A172 (cell line): Measurements from ENCODE around the gene TAF13. TPM values are rescaled to one million over a fixed set of nuclear protein-coding genes. Genes with fewer than 3 reads are reported as not detected.

Source experiments
- DNase-seq: peaks from one replicate; pipeline ENCODE4 v3.0.0-alpha.2; 2015; ENCODE audit warnings: low spot score
- total RNA-seq: library from RNA; depleted of rRNA; stranded (reverse); fragments of >200 nt; shearing (Covaris generic); gene quantifications from 2 replicates; pipeline ENCODE4 v1.2.3, GENCODE V29; 2014; rRNA removed

Gene TAF13
- total RNA-seq, result 66.7 and 78.1 TPM in 2 replicates

GRCh38 chr1:109075531-109076490 is at the start of gene TAF13:
TAF13 (minus strand) TSS chr1:109076003; CDS start chr1:109075947, 56 bp downstream.
- DNase-seq, result peak; percentile 88

GRCh38 chr1:109120356-109120755 is 44.6 kb upstream of the TAF13 start:
- no peak for DNase-seq

- no peak for DNase-seq
Measured at GRCh38 chr1:109118089-109118488, 42.3 kb upstream of the TAF13 start.

GRCh38 chr1:109116286-109116685 is 40.5 kb upstream of the TAF13 start:
- DNase-seq, result no peak

GRCh38 chr1:109115685-109116084 is 39.9 kb upstream of the TAF13 start:
- DNase-seq, result no peak

GRCh38 chr1:109114342-109114674 is 38.5 kb upstream of the TAF13 start:
- no peak for DNase-seq

- no peak for DNase-seq
Measured at GRCh38 chr1:109113590-109114341, 38.0 kb upstream of the TAF13 start, which contains the start of gene ELAPOR1. ELAPOR1 (plus strand) TSS chr1:109114115; CDS start chr1:109114184, 69 bp downstream.

- DNase-seq, result peak; percentile 65
Measured at GRCh38 chr1:109112652-109113285, 37.0 kb upstream of the TAF13 start.

- peak; percentile 13 for DNase-seq
Measured at GRCh38 chr1:109112056-109112651, 36.4 kb upstream of the TAF13 start.

GRCh38 chr1:109111386-109112055 is 35.7 kb upstream of the TAF13 start:
- DNase-seq, result no peak

- no peak for DNase-seq
Measured at GRCh38 chr1:109109906-109110305, 34.1 kb upstream of the TAF13 start.

- DNase-seq, result no peak
Measured at GRCh38 chr1:109107785-109108184, 32.0 kb upstream of the TAF13 start.

- no peak for DNase-seq
Measured at GRCh38 chr1:109105881-109106280, 30.1 kb upstream of the TAF13 start.

- DNase-seq, result no peak
Measured at GRCh38 chr1:109104364-109105151, 28.8 kb upstream of the TAF13 start.

GRCh38 chr1:109099938-109100773 is 24.4 kb upstream of the TAF13 start:
- peak; percentile 92 for DNase-seq

- DNase-seq, result no peak
Measured at GRCh38 chr1:109096120-109096519, 20.3 kb upstream of the TAF13 start.

- DNase-seq, result no peak
Measured at GRCh38 chr1:109095631-109096030, 19.8 kb upstream of the TAF13 start.

GRCh38 chr1:109094871-109095270 is 19.1 kb upstream of the TAF13 start:
- DNase-seq, result no peak

GRCh38 chr1:109094377-109094803 is 18.6 kb upstream of the TAF13 start:
- DNase-seq, result peak; percentile 22
